ENCODE measurements around the gene ZSWIM4.

GRCh38 chr19:13751436-13751835 lies 43.8 kb upstream of the ZSWIM4 start:
- TF ChIP-seq USF2 (IDR thresholded peaks at IDR 0.05; ENCODE audit: low read depth, low read length) = no peak
- TF ChIP-seq CTCF (conservative IDR thresholded peaks at IDR 0.05; ENCODE audit: low read depth, low read length) = no peak
- no peak for TF ChIP-seq POLR2A (IDR thresholded peaks at IDR 0.05; ENCODE audit: low read depth, low read length)
- TF ChIP-seq CHD1 (IDR thresholded peaks at IDR 0.05; ENCODE audit: low read depth, low read length) = no peak
- TF ChIP-seq RCOR1 (IDR thresholded peaks at IDR 0.05; ENCODE audit: insufficient replicate concordance, low read length) = no peak
- no peak for TF ChIP-seq MXI1 (IDR thresholded peaks at IDR 0.05; ENCODE audit: borderline replicate concordance, low read depth, low read length)
- no peak for TF ChIP-seq MAZ (IDR thresholded peaks at IDR 0.05; ENCODE audit: borderline replicate concordance, low read depth, low read length)
